CD4-positive, alpha-beta T cell (primary cell): ENCODE measurements around the gene ECT2L. TPM values are rescaled to one million over a fixed set of nuclear protein-coding genes. Genes with fewer than 3 reads are reported as not detected.

Experiments used
- ATAC-seq: fragments of 200-7000 bp; cut with Tn5 transposase; one replicate; pipeline ENCODE4 v1.10.0; 2022; ENCODE audit warnings: mild to moderate bottlenecking; ENCODE audit not compliant: poor library complexity
- CTCF ChIA-PET: fragments of 350-600 bp; sonication (Branson Sonifier 250); formaldehyde crosslinking; loops from one replicate; lab custom pipeline; 2021; ENCODE audit warnings: antibody characterized with exemption, inconsistent platforms; lab: Charles Lee
- POLR2A ChIA-PET: fragments of 350-600 bp; sonication (Branson Sonifier 250); formaldehyde crosslinking; loops from one replicate; lab custom pipeline; 2021; ENCODE audit warnings: antibody characterized with exemption, inconsistent platforms; lab: Charles Lee
- DNase-seq, 14 experiments: peaks; one replicate each; pipeline ENCODE4 v3.0.0-alpha.2; 2013 to 2020; ENCODE audit warnings: mixed read lengths in 2 of 14
- H3K27ac ChIP-seq, 2 donors: one replicate each; pipeline versions ENCODE4 v1.5.1 to v1.7.0; 2013; ENCODE audit warnings: low read length in 2 of 2, low read depth in 1 of 2, mild to moderate bottlenecking in 1 of 2
- H3K27me3 ChIP-seq, 2 experiments: 1 replicate in 1 of 2; 2 replicates in 1 of 2; pipeline versions ENCODE4 v1.6.1 to v1.7.0; 2013; ENCODE audit warnings: low read length in 2 of 2, control low read depth in 1 of 2, mild to moderate bottlenecking in 1 of 2, moderate library complexity in 1 of 2; ENCODE audit not compliant: insufficient read depth in 2 of 2, control insufficient read depth in 1 of 2
- H3K36me3 ChIP-seq: one replicate; pipeline ENCODE4 v1.6.1; 2013; ENCODE audit warnings: low read length, control low read depth; ENCODE audit not compliant: insufficient read depth
- H3K4me1 ChIP-seq: one replicate; pipeline ENCODE4 v1.6.1; 2013; ENCODE audit warnings: low read length, control low read depth; ENCODE audit not compliant: insufficient read depth
- H3K4me3 ChIP-seq: one replicate; pipeline ENCODE4 v1.5.1; 2013; ENCODE audit warnings: mild to moderate bottlenecking, low read length, moderate library complexity
- H3K9me3 ChIP-seq, 2 experiments: 1 replicate in 1 of 2; 2 replicates in 1 of 2; pipeline versions ENCODE4 v1.6.1 to v1.7.0; 2013; ENCODE audit warnings: low read length in 2 of 2, mild to moderate bottlenecking in 2 of 2, control low read depth in 1 of 2, moderate library complexity in 1 of 2; ENCODE audit not compliant: control insufficient read depth in 1 of 2, insufficient read depth in 1 of 2
- H3K27ac Mint-ChIP-seq: one replicate; pipeline ENCODE4 v1.8.0; 2020; ENCODE audit warnings: mixed read lengths
- H3K27me3 Mint-ChIP-seq: one replicate; pipeline ENCODE4 v1.8.0; 2021; ENCODE audit warnings: mixed read lengths
- H3K36me3 Mint-ChIP-seq: one replicate; pipeline ENCODE4 v1.8.0; 2021; ENCODE audit warnings: low read depth, mixed read lengths
- H3K4me1 Mint-ChIP-seq: one replicate; pipeline ENCODE4 v1.8.0; 2021; ENCODE audit warnings: low read depth, mixed read lengths
- H3K4me3 Mint-ChIP-seq: one replicate; pipeline ENCODE4 v1.8.0; 2020; ENCODE audit warnings: mild to moderate bottlenecking, mixed read lengths
- H3K9me3 Mint-ChIP-seq: one replicate; pipeline ENCODE4 v1.8.0; 2020; ENCODE audit warnings: mixed read lengths
- intact Hi-C, 2 experiments: fragments of 100-400 bp; cut with DNase I in 1 of 2; cut with micrococcal nuclease in 1 of 2; formaldehyde crosslinking; loops; one replicate each; pipeline versions ENCODE4 v1.15.1 to v1.9.0; 2023 to 2025; cut with DNase I, micrococcal nuclease
- total RNA-seq, 174 experiments: library from RNA in 2 of 174; stranded (reverse) in 2 of 174; gene quantifications; one replicate each; pipeline ENCODE4 v1.2.3 and lab custom pipeline; 2021 to 2026
- TF ChIP-seq, protein P1 (sequence below): fragments of 200-600 bp; IDR thresholded peaks from one replicate; pipeline ENCODE4 v1.8.0; 2022; ENCODE audit warnings: antibody characterized with exemption, mild to moderate bottlenecking

The ECT2L gene
- total RNA-seq, 2 experiments from 2014 or later = not detected

DNA sequence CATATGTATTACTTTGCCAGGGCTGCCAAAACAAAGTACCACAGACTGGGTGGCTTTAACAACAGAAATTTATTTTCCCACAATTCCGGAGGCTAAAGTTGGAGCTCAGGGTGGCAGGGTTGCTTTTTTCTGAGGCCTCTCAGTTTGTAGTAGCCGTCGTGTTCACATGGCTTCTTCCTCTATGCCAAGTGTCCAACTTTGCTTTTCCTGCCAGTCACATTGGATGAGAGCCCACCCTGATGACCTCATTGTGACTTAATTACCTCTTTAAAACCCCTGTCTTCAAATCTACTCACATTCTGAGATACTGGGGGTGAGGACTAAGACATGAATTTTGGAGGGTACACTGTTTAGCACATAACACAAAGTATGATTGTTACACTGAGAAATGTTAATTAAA, 9.9 kb upstream of the ECT2L start:
- CTCF ChIA-PET = no interaction called here
- no peak overlapping the region for H3K4me3 ChIP-seq
- intact Hi-C loops = no loop called here
- no peaks in the 10 kb centered on the region for H3K27me3 ChIP-seq
- DNase-seq (no peak), ATAC-seq (no peak)
- peaks cover 59% of the 10 kb centered on the region for H3K36me3 ChIP-seq
- Mint-ChIP-seq H3K9me3 (no peaks in the 10 kb centered on the region), H3K4me1 (peaks cover 10% of the 10 kb centered on the region), H3K4me3 (no peak overlapping the region), H3K36me3 (peaks cover 98% of the 10 kb centered on the region), H3K27ac (no peak overlapping the region), H3K27me3 (no peaks in the 10 kb centered on the region)
- H3K9me3 ChIP-seq = no peaks in the 10 kb centered on the region
- TF ChIP-seq, protein P1, sequence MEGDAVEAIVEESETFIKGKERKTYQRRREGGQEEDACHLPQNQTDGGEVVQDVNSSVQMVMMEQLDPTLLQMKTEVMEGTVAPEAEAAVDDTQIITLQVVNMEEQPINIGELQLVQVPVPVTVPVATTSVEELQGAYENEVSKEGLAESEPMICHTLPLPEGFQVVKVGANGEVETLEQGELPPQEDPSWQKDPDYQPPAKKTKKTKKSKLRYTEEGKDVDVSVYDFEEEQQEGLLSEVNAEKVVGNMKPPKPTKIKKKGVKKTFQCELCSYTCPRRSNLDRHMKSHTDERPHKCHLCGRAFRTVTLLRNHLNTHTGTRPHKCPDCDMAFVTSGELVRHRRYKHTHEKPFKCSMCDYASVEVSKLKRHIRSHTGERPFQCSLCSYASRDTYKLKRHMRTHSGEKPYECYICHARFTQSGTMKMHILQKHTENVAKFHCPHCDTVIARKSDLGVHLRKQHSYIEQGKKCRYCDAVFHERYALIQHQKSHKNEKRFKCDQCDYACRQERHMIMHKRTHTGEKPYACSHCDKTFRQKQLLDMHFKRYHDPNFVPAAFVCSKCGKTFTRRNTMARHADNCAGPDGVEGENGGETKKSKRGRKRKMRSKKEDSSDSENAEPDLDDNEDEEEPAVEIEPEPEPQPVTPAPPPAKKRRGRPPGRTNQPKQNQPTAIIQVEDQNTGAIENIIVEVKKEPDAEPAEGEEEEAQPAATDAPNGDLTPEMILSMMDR = no peak
- H3K27ac ChIP-seq = no peak overlapping the region
- POLR2A ChIA-PET = no interaction called here
- H3K4me1 ChIP-seq = no peaks in the 10 kb centered on the region

DNA sequence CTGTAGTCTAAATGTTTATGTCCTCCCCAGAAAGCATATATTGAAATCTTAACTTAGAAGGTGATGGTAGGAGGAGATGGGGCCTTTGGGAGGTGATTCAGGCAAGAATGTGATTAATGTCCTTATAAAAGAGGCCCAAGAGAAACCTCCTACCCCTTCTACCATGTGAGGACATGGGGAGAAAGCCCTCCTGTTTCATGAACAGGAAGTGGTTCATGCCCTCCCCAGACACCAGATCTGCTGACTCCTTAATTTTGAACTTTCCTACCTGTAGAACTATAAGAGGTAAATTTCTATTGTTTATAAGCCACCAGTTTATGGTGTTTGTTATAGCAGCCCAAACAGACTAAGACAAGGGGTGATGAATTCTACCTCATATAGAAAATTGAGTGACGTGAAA, 8.7 kb upstream of the ECT2L start:
- no peak overlapping the region for H3K27ac Mint-ChIP-seq
- TF ChIP-seq, protein P1 = no peak
- no peaks in the 10 kb centered on the region for H3K9me3 ChIP-seq
- no peaks in the 10 kb centered on the region for H3K27me3 Mint-ChIP-seq
- peaks cover 55% of the 10 kb centered on the region for H3K36me3 ChIP-seq
- H3K4me1 ChIP-seq = no peaks in the 10 kb centered on the region
- intact Hi-C loops = no loop called here
- no peak overlapping the region for H3K27ac ChIP-seq
- ChIA-PET CTCF (no interaction called here), POLR2A (no interaction called here)
- no peak overlapping the region for H3K4me3 Mint-ChIP-seq
- H3K4me3 ChIP-seq = no peak overlapping the region
- H3K9me3 Mint-ChIP-seq = no peaks in the 10 kb centered on the region
- peaks cover 10% of the 10 kb centered on the region for H3K4me1 Mint-ChIP-seq
- H3K27me3 ChIP-seq = no peaks in the 10 kb centered on the region
- peaks cover 96% of the 10 kb centered on the region for H3K36me3 Mint-ChIP-seq
- DNase-seq (peak in 1 of 14 experiments; percentile 10), ATAC-seq (no peak)

DNA sequence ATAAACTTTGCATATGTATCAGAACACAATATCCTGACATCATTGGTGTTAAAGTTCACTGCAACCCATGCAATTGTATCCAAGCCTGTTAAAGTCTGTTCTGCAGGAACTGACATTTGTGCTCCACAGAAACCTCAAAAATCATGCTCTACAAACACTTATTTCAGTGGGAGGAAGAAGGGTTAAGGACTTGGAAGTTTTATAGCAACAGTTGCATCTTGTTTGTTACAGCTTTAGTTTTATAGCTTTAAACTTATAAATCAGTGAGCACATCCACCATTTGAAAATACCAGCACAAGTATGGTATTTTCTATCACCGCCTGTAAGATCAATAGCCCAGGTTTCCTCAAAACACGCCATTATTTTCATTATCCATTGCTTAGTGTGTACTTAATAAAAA, 884 bp downstream of the ECT2L start:
- H3K27me3 ChIP-seq = peaks cover 0 to 11% of the 10 kb centered on the region in 2 experiments
- Mint-ChIP-seq H3K27ac (no peak overlapping the region), H3K9me3 (no peaks in the 10 kb centered on the region), H3K27me3 (peaks cover 19% of the 10 kb centered on the region), H3K4me1 (no peaks in the 10 kb centered on the region), H3K36me3 (peaks cover 25% of the 10 kb centered on the region), H3K4me3 (no peak overlapping the region)
- TF ChIP-seq, protein P1 = no peak
- CTCF ChIA-PET = no interaction called here
- H3K4me1 ChIP-seq = no peaks in the 10 kb centered on the region
- ATAC-seq (no peak), DNase-seq (no peak)
- H3K4me3 ChIP-seq = no peak overlapping the region
- H3K27ac ChIP-seq = no peak overlapping the region
- H3K9me3 ChIP-seq = peaks cover 0 to 8% of the 10 kb centered on the region in 2 experiments
- peaks cover 11% of the 10 kb centered on the region for H3K36me3 ChIP-seq
- intact Hi-C loops = no loop called here
- POLR2A ChIA-PET = no interaction called here
